SH-SY5Y (cell line): ENCODE measurements around the gene NOVA2.

Experiments
- GATA2 ChIP-seq: IDR thresholded peaks from 2 replicates; pipeline ENCODE4 v1.6.1; 2011; ENCODE audit warnings: mild to moderate bottlenecking, low read depth, low read length
- GATA3 ChIP-seq: IDR thresholded peaks from 2 replicates; pipeline ENCODE4 v1.6.1; 2011; ENCODE audit warnings: low read depth, mild to moderate bottlenecking, low read length, moderate library complexity

- TF ChIP-seq GATA2 = no peak
- TF ChIP-seq GATA3 = no peak
These were observed 53.2 kb downstream of the NOVA2 start for GRCh38 chr19:45920458-45920857.
